ENCODE data around the gene TUBGCP6.

- TF ChIP-seq EZH2 (IDR thresholded peaks at IDR 0.05; ENCODE audit: insufficient read depth, low read length), result no peak
- no peak for TF ChIP-seq CTCF (IDR thresholded peaks at IDR 0.05; ENCODE audit: insufficient read depth, low read depth, low read length)
Measured at GRCh38 chr22:50260434-50260800, 15.6 kb upstream of the TUBGCP6 start.
